Esophagus mucosa (tissue), 1 donor: Measurements from ENCODE around the gene INPP1. TPM values are rescaled to one million over a fixed set of nuclear protein-coding genes. Genes with fewer than 3 reads are reported as not detected.
A peak's percentile ranks its signal among the peaks of the same experiment; 100 is the strongest.

Experiments used
- ATAC-seq: fragments of 200-7000 bp; cut with Tn5 transposase; one replicate; pipeline ENCODE4 v1.9.1; 2020
- total RNA-seq: library from RNA; stranded (reverse); gene quantifications from one replicate; pipeline ENCODE4 v1.2.4, GENCODE V29; 2023
- donor health status: DM: yes; HTN: yes; CAD: no.

Gene INPP1
- total RNA-seq, 1 donor from 2014 or later: 68.7 TPM

DNA sequence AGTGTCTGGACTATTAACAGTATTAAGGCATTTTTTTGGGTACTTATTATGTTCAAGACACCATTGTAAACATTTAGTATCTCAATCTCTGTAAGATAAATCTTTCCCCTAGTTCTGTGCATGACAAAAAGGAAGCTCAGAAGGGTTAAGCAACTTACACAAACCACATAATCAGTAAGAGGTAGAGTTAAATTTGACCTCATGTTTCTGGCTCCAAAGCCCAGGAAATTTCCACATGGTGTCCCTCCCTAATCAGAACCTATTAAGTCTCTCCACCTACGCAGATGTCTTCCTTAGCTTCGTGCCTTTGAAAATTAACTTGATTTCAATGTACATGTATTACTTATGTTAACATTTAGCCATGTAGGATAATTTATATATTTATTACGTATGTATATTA is 66.8 kb downstream of the INPP1 start:
- no peak for ATAC-seq

DNA sequence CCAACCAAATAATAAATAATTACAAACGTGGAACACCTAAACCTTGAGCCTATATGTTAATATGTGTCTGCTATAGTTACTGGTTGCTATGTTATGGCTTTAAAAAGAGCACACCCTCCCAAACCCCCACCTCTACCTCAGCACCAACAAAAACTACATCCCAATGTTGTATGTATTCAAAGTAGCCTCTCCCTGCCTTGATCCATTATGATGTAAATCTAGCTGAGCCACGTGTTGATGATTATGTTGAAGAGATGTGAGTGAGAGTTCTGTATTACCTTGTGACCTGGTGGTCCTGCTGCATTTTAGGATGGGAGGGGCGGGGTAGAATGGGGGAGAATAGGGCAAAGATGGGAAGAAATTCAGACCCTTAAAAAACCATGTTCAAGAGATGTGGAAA is 69.6 kb downstream of the INPP1 start:
- no peak for ATAC-seq

DNA sequence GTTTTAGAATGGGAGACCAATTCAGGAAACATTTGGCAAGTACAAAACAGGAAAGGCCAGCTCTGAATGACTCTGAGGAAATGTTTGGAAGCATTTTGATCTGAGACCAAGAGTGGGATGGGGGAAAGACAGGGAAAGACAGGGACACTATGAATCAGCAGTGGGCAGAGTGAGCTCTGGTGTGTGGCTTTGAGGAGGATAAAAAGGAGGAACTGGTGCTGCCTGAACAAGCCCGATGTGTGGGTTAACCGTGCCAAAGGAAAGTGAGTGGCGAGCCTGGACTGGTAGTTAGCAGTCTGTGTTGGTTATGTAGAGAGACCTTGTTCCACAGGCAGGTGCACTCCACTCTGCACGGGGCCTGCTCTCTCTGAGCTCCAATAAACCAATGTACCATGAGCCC is 70.0 kb downstream of the INPP1 start:
- peak; percentile 95 for ATAC-seq

DNA sequence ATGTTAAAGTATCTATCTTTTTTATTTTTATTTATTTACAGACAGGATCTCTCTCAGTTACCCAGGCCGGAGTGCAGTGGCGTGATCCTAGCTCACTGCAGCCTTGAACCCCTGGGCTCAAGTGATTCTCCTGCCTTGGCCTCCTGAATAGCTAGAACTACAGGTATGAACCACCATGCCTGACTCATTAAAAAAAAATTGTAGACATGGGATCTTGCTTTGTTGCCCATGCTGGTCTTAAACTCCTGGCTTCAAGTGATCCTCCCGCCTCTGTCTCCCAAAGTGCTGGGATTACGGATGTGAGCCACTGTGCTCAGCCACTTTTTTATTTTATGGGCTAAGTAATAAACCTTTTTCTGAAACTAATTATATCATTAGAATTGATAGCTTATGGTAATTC is 71.9 kb downstream of the INPP1 start:
- no peak for ATAC-seq

DNA sequence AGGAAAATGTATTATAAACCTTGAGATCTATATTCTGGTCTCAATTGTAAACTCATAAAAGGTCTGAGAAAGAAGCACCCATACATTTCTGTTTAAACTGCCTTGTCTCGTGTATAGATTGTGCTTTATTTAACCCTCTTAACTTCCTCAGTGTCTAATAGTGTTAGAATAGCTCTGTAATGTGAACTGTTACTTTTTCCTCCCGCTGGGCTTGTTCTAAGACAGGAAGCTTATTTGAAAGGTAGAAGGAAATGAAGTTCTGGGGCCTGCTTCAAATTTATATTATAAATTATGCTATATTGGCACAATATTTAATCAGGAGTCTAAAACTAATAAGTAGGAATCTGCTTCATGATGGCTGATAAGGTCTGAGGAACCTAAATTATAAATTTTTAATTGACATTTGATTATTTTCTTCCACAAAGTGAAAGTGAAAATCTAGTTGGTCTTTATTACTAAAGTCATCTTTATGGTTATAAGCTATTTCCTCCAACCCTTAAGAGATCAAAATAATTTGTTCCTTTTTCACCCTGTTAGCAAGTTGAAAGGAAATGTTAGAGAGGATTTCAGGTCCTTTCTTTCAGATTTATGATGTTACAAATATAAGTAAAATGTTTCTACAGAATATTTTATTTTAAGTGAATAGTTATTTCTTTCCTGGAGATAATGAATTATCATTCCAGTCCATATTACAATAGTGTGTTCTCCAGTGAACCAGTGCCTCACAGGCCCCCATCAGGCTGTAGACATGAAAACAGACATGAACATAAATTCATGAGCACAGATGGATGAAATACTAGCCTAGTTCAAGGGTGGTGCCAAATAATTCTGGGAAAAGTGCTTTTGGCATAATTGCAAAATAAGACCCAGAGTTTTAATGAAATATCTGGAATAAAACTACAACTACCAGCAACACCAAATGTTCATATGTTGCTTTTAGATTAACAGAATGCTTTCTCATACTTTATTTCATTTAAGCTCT is 72.7 kb downstream of the INPP1 start:
- ATAC-seq: no peak

DNA sequence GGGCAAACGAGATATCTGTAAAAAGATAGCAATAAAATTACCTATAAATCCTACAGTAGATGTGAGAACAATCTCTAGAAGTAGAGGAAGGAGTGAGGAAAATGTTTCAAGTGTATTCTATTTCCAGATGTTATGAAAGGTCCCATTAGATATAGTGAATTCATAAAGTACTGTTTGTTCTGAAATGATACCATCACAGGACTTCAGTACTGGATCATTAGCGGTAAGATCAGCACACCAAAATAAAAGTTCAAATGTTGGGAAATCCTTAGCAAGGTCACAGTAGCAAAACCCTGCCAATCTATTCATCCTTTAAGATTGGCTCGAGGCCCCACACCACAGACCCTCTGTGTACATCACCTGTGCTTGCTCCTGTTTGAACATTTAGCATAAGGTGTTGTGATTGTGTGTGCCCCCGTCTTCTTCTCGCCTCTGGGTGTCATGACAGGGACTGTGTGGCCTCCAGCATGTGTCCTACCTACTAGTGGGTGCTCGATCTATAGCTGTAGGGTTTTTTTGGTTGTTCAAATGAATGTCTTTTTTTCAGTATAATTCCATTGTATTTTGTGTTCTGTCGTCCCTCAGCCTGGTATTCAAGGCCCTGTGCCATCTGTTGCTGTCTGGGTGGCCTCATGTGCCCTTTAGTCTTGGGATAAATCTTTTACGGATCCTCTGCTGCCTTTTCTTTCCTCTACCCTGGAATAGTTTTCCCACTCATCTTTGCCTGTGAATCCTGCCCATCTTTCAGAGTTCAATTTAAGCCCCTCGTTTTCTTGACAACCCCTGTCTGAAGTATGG is 73.9 kb downstream of the INPP1 start:
- no peak for ATAC-seq

DNA sequence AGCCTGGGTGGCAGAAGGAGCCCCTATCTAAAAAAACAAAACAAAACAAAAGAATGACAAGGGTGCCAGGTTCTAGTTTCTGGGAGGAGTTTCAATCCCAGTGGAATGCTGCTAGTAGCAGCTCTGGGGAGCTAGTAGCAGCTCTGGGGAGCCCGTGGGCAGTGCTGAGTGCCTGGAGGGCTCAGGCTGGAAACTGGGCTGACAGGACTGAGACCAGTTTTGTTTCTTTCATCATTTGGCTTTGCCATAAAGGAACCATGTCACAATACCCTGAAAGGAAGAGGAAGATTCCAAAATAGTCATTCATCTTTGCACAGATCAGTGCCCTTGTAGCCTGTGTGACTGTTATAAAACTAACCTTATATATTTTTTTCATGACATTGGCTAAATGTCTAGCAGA is 75.3 kb downstream of the INPP1 start:
- ATAC-seq: peak; percentile 94

DNA sequence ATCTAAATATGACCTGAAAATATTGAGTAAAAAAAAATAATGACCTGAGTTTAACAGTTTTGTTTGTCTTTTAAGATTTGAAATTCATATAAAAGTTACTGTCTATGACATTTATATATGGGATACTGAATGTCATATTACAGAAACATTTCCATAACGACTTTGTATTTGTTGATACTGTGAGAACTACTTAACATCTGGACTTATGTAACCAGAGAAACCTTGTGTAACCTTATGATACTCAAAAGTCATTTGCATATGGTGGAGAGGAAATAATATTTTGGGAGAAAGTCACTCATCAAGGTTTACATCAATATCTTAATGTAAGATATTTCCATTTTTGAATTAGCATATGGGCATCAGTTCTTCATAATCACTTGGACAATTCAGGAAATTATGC is 77.4 kb downstream of the INPP1 start:
- ATAC-seq: no peak

Other genes starting within 250 kb of the INPP1 start
- 39.7 TPM for gene HIBCH, start 23.8 kb upstream of the INPP1 start, total RNA-seq
- 59.2 TPM for gene MFSD6, start 64.8 kb downstream of the INPP1 start, total RNA-seq
- 3.8 TPM for gene NEMP2, start 191.1 kb downstream of the INPP1 start, total RNA-seq